Activated naive CD4-positive, alpha-beta T cell treated with anti-CD3 and anti-CD28 coated beads for 36 hours (primary cell): ENCODE results near the gene NDUFB8. TPM values are rescaled to one million over a fixed set of nuclear protein-coding genes. Genes with fewer than 3 reads are reported as not detected.

Source experiments
- CTCF ChIA-PET: fragments of 350-600 bp; sonication (Branson Sonifier 250); formaldehyde crosslinking; loops from one replicate; lab custom pipeline; 2021; ENCODE audit warnings: antibody characterized with exemption; lab: Charles Lee
- DNase-seq: peaks from one replicate; pipeline ENCODE4 v3.0.0-alpha.2; 2020
- H3K27ac Mint-ChIP-seq: one replicate; pipeline ENCODE4 v1.8.0; 2021; ENCODE audit warnings: mild to moderate bottlenecking, mixed read lengths
- H3K27me3 Mint-ChIP-seq: one replicate; pipeline ENCODE4 v1.8.0; 2021; ENCODE audit warnings: low read depth, mixed read lengths
- H3K36me3 Mint-ChIP-seq: one replicate; pipeline ENCODE4 v1.8.0; 2021; ENCODE audit warnings: low read depth, mixed read lengths
- H3K4me1 Mint-ChIP-seq: one replicate; pipeline ENCODE4 v1.8.0; 2021; ENCODE audit warnings: low read depth, mixed read lengths
- H3K4me3 Mint-ChIP-seq: one replicate; pipeline ENCODE4 v1.8.0; 2021; ENCODE audit warnings: mild to moderate bottlenecking, moderate library complexity, mixed read lengths
- H3K9me3 Mint-ChIP-seq: one replicate; pipeline ENCODE4 v1.8.0; 2021; ENCODE audit warnings: mixed read lengths
- intact Hi-C: fragments of 100-400 bp; cut with micrococcal nuclease; formaldehyde crosslinking; loops from one replicate; pipeline ENCODE4 v1.15.1; 2023
- total RNA-seq, 2 experiments: library from RNA; stranded (reverse); gene quantifications; one replicate each; pipeline ENCODE4 v1.2.3, GENCODE V29; 2021

Gene NDUFB8
- total RNA-seq, 2 experiments from 2014 or later = 427 to 442 TPM

DNA sequence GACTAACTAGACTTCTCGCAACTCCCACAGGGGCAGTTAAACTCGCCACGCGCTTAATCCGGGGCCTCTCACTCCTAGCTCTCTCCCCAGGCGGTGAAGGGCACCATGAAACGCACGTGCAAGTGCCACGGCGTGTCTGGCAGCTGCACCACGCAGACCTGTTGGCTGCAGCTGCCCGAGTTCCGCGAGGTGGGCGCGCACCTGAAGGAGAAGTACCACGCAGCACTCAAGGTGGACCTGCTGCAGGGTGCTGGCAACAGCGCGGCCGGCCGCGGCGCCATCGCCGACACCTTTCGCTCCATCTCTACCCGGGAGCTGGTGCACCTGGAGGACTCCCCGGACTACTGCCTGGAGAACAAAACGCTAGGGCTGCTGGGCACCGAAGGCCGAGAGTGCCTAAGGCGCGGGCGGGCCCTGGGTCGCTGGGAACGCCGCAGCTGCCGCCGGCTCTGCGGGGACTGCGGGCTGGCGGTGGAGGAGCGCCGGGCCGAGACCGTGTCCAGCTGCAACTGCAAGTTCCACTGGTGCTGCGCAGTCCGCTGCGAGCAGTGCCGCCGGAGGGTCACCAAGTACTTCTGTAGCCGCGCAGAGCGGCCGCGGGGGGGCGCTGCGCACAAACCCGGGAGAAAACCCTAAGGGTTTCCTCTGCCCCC is 47.4 kb downstream of the NDUFB8 start:
- Mint-ChIP-seq H3K27ac (no peak overlapping the region), H3K4me1 (peaks cover 5% of the 10 kb centered on the region), H3K9me3 (no peaks in the 10 kb centered on the region), H3K36me3 (peaks cover 3% of the 10 kb centered on the region), H3K27me3 (peaks cover 9% of the 10 kb centered on the region), H3K4me3 (peak overlapping the region; percentile 73)
- intact Hi-C loops = loop anchor here (1.0 kb wide), 3 partner anchors 26 to 144 kb away; no protein-coding TSS in a partner anchor
- peak; percentile 73 for DNase-seq
- CTCF ChIA-PET = interaction anchor here (0.6 to 10.3 kb wide), 21 partner anchors 8 to 810 kb away, joined by 3 to 101 read pairs (median 7); partner anchors contain the start of genes PKD2L1 and SEC31B

DNA sequence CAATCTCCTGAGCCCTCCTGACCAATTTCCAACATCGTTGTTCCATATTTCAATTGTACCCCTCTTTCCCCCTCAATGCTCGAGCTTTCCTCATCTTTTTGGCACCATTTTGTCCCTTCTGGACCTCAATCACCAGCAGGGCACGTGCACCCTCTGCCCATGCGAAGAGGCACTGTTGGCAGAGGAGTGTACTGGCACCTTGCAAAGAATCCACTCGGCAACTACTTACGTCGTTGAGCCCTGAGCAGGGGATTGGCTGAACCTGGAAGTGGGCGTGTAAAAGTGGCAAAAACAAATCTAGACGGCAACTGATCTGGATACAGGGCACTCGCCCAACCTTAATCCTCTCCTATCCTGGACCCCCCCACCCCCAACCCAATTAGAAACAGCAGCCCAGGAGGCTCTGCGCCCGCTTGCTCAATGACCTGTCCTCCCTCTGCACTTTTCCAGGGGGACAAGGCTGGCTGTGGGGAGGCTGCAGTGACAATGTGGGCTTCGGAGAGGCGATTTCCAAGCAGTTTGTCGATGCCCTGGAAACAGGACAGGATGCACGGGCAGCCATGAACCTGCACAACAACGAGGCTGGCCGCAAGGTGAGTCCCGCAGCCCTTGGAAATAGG is 48.1 kb downstream of the NDUFB8 start:
- H3K4me1 Mint-ChIP-seq = peaks cover 5% of the 10 kb centered on the region
- CTCF ChIA-PET = interaction anchor here (0.6 to 10.3 kb wide), 16 partner anchors 13 to 810 kb away, joined by 3 to 101 read pairs (median 8); partner anchors contain the start of genes HIF1AN and SEC31B
- peaks cover 1% of the 10 kb centered on the region for H3K36me3 Mint-ChIP-seq
- peak; percentile 97 for DNase-seq
- H3K4me3 Mint-ChIP-seq = peak overlapping the region; percentile 73
- intact Hi-C loops = loop anchor here (1.0 kb wide), 4 partner anchors 27 to 143 kb away; no protein-coding TSS in a partner anchor
- H3K27ac Mint-ChIP-seq = no peak overlapping the region
- peaks cover 9% of the 10 kb centered on the region for H3K27me3 Mint-ChIP-seq
- no peaks in the 10 kb centered on the region for H3K9me3 Mint-ChIP-seq

DNA sequence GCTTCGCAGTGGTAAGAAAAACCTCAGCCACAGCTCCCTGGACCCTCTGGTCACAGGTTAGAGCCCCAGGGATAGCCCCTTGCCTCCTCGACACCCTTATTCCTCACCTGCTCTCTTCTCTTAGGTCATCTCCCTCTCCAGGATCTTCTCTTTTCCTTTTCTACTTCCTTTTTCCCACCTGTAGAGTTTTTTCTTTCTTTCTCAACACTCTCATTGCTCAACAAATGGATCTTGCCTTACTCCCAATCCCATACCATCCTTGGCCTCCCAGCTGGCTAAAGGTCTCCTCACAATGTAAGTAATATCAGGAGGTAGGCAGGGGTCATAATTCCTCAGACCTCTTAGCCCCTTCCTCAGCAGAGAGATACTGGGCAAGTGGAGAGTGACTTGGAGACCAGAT is 49.7 kb downstream of the NDUFB8 start:
- Mint-ChIP-seq H3K4me1 (peaks cover 5% of the 10 kb centered on the region), H3K36me3 (peaks cover 1% of the 10 kb centered on the region), H3K27ac (no peak overlapping the region), H3K9me3 (no peaks in the 10 kb centered on the region), H3K4me3 (no peak overlapping the region), H3K27me3 (peaks cover 9% of the 10 kb centered on the region)
- CTCF ChIA-PET = interaction anchor here (0.6 to 10.3 kb wide), 3 partner anchors 30 to 59 kb away, joined by 3 to 101 read pairs (median 79); no protein-coding TSS in a partner anchor
- intact Hi-C loops = no loop called here
- no peak for DNase-seq

DNA sequence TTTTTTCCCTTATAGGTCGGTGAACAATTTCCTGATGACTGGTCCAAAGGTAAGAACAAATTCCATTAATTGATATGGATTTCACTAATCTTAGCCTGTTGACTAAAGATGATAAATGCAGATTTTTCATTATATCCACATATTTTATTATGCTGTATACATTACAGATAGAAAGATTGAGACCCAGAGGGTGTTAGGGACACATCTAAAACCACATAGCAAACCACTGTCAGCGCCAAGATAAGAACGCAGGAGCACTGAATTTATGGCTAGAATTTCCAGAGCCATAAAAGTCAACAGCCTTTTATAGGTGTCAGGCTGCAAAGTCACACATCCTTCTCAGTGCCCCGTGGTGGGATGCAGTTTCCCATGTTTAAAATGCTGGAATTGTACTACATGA is 50.6 kb downstream of the NDUFB8 start:
- intact Hi-C loops = no loop called here

DNA sequence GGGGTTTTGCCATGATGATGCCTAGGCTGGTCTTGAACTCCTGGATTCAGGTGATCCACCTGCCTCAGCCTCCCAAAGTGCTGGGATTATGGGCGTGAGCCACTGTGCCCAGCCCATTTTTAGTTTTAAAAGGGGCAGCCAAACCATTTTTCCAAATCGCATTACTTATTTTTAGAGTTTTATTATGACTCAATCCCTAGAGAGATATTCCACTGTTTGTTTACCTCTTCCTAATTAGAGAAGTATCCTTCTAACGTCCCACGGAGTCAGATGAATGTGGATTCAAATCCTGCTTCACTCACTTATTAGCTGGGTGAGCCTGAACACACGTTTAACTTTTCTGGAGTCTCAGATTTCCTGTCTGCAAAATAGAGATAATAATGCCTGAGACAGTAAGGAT is 51.7 kb downstream of the NDUFB8 start:
- CTCF ChIA-PET = interaction anchor here (1.2 kb wide), 1 partner anchor 40 kb away, joined by 4 read pairs; no protein-coding TSS in a partner anchor
- H3K27ac Mint-ChIP-seq = no peak overlapping the region

More for the DNA sequence above, 50.6 kb downstream of the NDUFB8 start:
- Mint-ChIP-seq H3K4me1 (peaks cover 5% of the 10 kb centered on the region), H3K27me3 (peaks cover 9% of the 10 kb centered on the region), H3K36me3 (no peaks in the 10 kb centered on the region), H3K27ac (no peak overlapping the region), H3K9me3 (no peaks in the 10 kb centered on the region), H3K4me3 (no peak overlapping the region)
- CTCF ChIA-PET = interaction anchor here (6.2 to 10.3 kb wide), 2 partner anchors 31 to 37 kb away, joined by 79 to 101 read pairs; no protein-coding TSS in a partner anchor
- DNase-seq = no peak

More for the DNA sequence above, 51.7 kb downstream of the NDUFB8 start:
- no peak for DNase-seq
- no peaks in the 10 kb centered on the region for H3K9me3 Mint-ChIP-seq
- no peak overlapping the region for H3K4me3 Mint-ChIP-seq
- no peaks in the 10 kb centered on the region for H3K36me3 Mint-ChIP-seq
- H3K27me3 Mint-ChIP-seq = peaks cover 9% of the 10 kb centered on the region
- peaks cover 5% of the 10 kb centered on the region for H3K4me1 Mint-ChIP-seq
- intact Hi-C loops = no loop called here

Other genes starting within 250 kb of the NDUFB8 start
- 10 to 100 TPM; 68.5 to 69.1 TPM for gene BLOC1S2, start 243.2 kb downstream of the NDUFB8 start, total RNA-seq
- not detected for gene PKD2L1, start 199.6 kb downstream of the NDUFB8 start, total RNA-seq
- 100 to 1,000 TPM; 161 to 169 TPM for gene SCD, start 182.6 kb downstream of the NDUFB8 start, total RNA-seq
- gene WNT8B, start 66.9 kb downstream of the NDUFB8 start, total RNA-seq = under 1 TPM; 0.91 to 0.96 TPM
- 10 to 100 TPM; 58.3 to 59.3 TPM for gene SEC31B, start 10.0 kb downstream of the NDUFB8 start, total RNA-seq
- gene HIF1AN, start 6.1 kb upstream of the NDUFB8 start, total RNA-seq = 10 to 100 TPM; 34.6 to 38.4 TPM
- not detected for gene PAX2, start 215.7 kb upstream of the NDUFB8 start, total RNA-seq